H1 (cell line): ENCODE measurements around the gene FBLN2. TPM values are rescaled to one million over a fixed set of nuclear protein-coding genes. Genes with fewer than 3 reads are reported as not detected.

Source experiments
- CTCF ChIA-PET: fragments of 300-600 bp; sonication (Branson Sonifier 250); formaldehyde crosslinking; loops from one replicate; lab custom pipeline; 2021; ENCODE audit not compliant: partially characterized antibody; lab: Charles Lee
- POLR2A ChIA-PET: fragments of 300-600 bp; sonication (Branson Sonifier 250); formaldehyde crosslinking; loops from one replicate; lab custom pipeline; 2021; ENCODE audit warnings: inconsistent platforms; ENCODE audit not compliant: partially characterized antibody; lab: Charles Lee
- DNase-seq, 2 experiments: peaks; one replicate each; pipeline versions ENCODE4 v3.0.0 to v3.0.0-alpha.2; 2010 to 2022; ENCODE audit warnings: low spot score in 2 of 2, low read depth in 1 of 2, mixed read lengths in 1 of 2
- FAIRE-seq: peaks from 2 replicates; lab custom pipeline; 2011; peaks lifted over from hg19 to GRCh38; lab: Jason Lieb, UNC
- H2AFZ ChIP-seq: 2 replicates; pipeline ENCODE4 v1.8.1; 2012; ENCODE audit warnings: low read length, inconsistent platforms
- H2AK5ac ChIP-seq: 2 replicates; pipeline ENCODE4 v1.6.1; 2013; ENCODE audit warnings: low read depth, low read length
- H2BK120ac ChIP-seq: replicated peaks from 2 replicates; pipeline ENCODE3; 2013; ENCODE audit warnings: low read depth, low read length, inconsistent platforms
- H2BK12ac ChIP-seq: 2 replicates; pipeline ENCODE4 v1.6.1; 2013; ENCODE audit warnings: low read depth, low read length
- H2BK15ac ChIP-seq: 2 replicates; pipeline ENCODE4 v1.6.1; 2013; ENCODE audit warnings: low read length
- H2BK20ac ChIP-seq: 2 replicates; pipeline ENCODE4 v1.6.1; 2013; ENCODE audit warnings: low read length
- H2BK5ac ChIP-seq: 2 replicates; pipeline ENCODE4 v1.6.1; 2013; ENCODE audit warnings: low read depth, low read length
- H3K14ac ChIP-seq: 2 replicates; pipeline ENCODE4 v1.6.1; 2013; ENCODE audit warnings: inconsistent platforms; ENCODE audit not compliant: insufficient read length
- H3K18ac ChIP-seq: 2 replicates; pipeline ENCODE4 v1.6.1; 2013; ENCODE audit warnings: low read length; ENCODE audit errors: extremely low read depth
- H3K23ac ChIP-seq: 2 replicates; pipeline ENCODE4 v1.6.1; 2013; ENCODE audit warnings: inconsistent platforms; ENCODE audit not compliant: insufficient read length
- H3K23me2 ChIP-seq: 2 replicates; pipeline ENCODE4 v1.6.1; 2013; ENCODE audit warnings: low read depth, low read length
- H3K27ac ChIP-seq: 2 replicates; pipeline ENCODE4 v1.6.1; 2011; ENCODE audit warnings: low read depth, low read length, inconsistent platforms
- H3K27me3 ChIP-seq, 4 experiments: replicated peaks in 1 of 4; 1 replicate in 1 of 4; 2 replicates in 3 of 4; pipeline versions ENCODE4 v1.6.1 to v1.8.1; 2011 to 2013; ENCODE audit warnings: low read length in 3 of 4, mild to moderate bottlenecking in 3 of 4, inconsistent platforms in 2 of 4, mixed read lengths in 2 of 4, moderate library complexity in 1 of 4; ENCODE audit not compliant: control insufficient read depth in 3 of 4, insufficient read depth in 3 of 4; ENCODE audit errors: extremely low read depth in 1 of 4
- H3K36me3 ChIP-seq, 4 experiments: 2 replicates each; pipeline versions ENCODE4 v1.6.1 to v1.8.1; 2011 to 2013; ENCODE audit warnings: mild to moderate bottlenecking in 4 of 4, low read length in 3 of 4, moderate library complexity in 2 of 4, control low read depth in 1 of 4, inconsistent platforms in 1 of 4; ENCODE audit not compliant: insufficient read depth in 4 of 4, control insufficient read depth in 2 of 4
- H3K4ac ChIP-seq: replicated peaks from 2 replicates; pipeline ENCODE3; 2013; ENCODE audit warnings: low read length, low read depth, mixed read lengths, inconsistent platforms; ENCODE audit not compliant: insufficient read length
- H3K4me1 ChIP-seq, 4 experiments: replicated peaks in 1 of 4; 1 replicate in 1 of 4; 2 replicates in 3 of 4; pipeline versions ENCODE4 v1.6.1 to v1.8.1; 2011 to 2013; ENCODE audit warnings: low read length in 3 of 4, inconsistent platforms in 2 of 4, mixed read lengths in 1 of 4; ENCODE audit not compliant: insufficient read depth in 4 of 4, control insufficient read depth in 3 of 4
- H3K4me2 ChIP-seq, 2 experiments: 2 replicates each; pipeline versions ENCODE4 v1.6.1 to v1.8.1; 2011 to 2013; ENCODE audit warnings: low read depth in 2 of 2, low read length in 2 of 2, control low read depth in 1 of 2, inconsistent platforms in 1 of 2, mild to moderate bottlenecking in 1 of 2; ENCODE audit not compliant: insufficient read depth in 1 of 2
- H3K4me3 ChIP-seq, 4 experiments: fragments of 200-600, 300-600 bp in 1 of 4; sonication (generic), shearing (Covaris generic), sonication (Bioruptor Twin) in 1 of 4; 2 replicates each; pipeline versions ENCODE4 v1.5.1 to v1.8.1; 2011 to 2016; ENCODE audit warnings: low read length in 4 of 4, low read depth in 3 of 4, control low read depth in 2 of 4, inconsistent platforms in 2 of 4, mild to moderate bottlenecking in 2 of 4, mixed read lengths in 1 of 4, moderate library complexity in 1 of 4; ENCODE audit not compliant: insufficient read depth in 2 of 4; ENCODE audit errors: extremely low read depth in 1 of 4
- H3K56ac ChIP-seq: replicated peaks from 2 replicates; pipeline ENCODE3; 2013; ENCODE audit warnings: low read depth, mild to moderate bottlenecking, mixed read lengths, low read length, inconsistent platforms; ENCODE audit not compliant: insufficient read length
- H3K79me1 ChIP-seq: 2 replicates; pipeline ENCODE4 v1.6.1; 2013; ENCODE audit warnings: low read depth, low read length, control low read depth
- H3K79me2 ChIP-seq, 2 experiments: 2 replicates each; pipeline versions ENCODE4 v1.6.1 to v1.8.1; 2012 to 2013; ENCODE audit warnings: low read length in 2 of 2, mild to moderate bottlenecking in 2 of 2, inconsistent platforms in 1 of 2; ENCODE audit not compliant: insufficient read depth in 2 of 2, control insufficient read depth in 1 of 2
- H3K9ac ChIP-seq, 4 experiments: replicated peaks in 1 of 4; 1 replicate in 1 of 4; 2 replicates in 3 of 4; pipeline versions ENCODE4 v1.6.1 to v1.8.1; 2011 to 2013; ENCODE audit warnings: low read depth in 3 of 4, low read length in 3 of 4, control low read depth in 2 of 4, mild to moderate bottlenecking in 2 of 4, moderate library complexity in 2 of 4, inconsistent platforms in 1 of 4; ENCODE audit errors: extremely low read depth in 1 of 4
- H3K9me3 ChIP-seq, 2 experiments: 2 replicates each; pipeline versions ENCODE4 v1.6.1 to v1.8.1; 2012 to 2013; ENCODE audit warnings: mild to moderate bottlenecking in 2 of 2, moderate library complexity in 2 of 2, control low read depth in 1 of 2, inconsistent platforms in 1 of 2, low read depth in 1 of 2, low read length in 1 of 2, mixed read lengths in 1 of 2; ENCODE audit not compliant: insufficient read depth in 2 of 2
- H4K20me1 ChIP-seq, 2 experiments: replicated peaks in 1 of 2; 2 replicates each; pipeline versions ENCODE3 to v1.8.1; 2011 to 2013; ENCODE audit warnings: inconsistent platforms in 2 of 2, low read length in 2 of 2, mild to moderate bottlenecking in 1 of 2; ENCODE audit not compliant: insufficient read depth in 2 of 2, control insufficient read depth in 1 of 2
- H4K5ac ChIP-seq: 2 replicates; pipeline ENCODE4 v1.6.1; 2013; ENCODE audit warnings: low read length, low read depth, mixed read lengths, inconsistent platforms; ENCODE audit not compliant: insufficient read length
- H4K8ac ChIP-seq: 2 replicates; pipeline ENCODE4 v1.8.0; 2013; ENCODE audit warnings: mild to moderate bottlenecking, moderate library complexity, low read length, inconsistent platforms; ENCODE audit not compliant: insufficient read depth; ENCODE audit errors: extremely low read depth
- H4K91ac ChIP-seq: replicated peaks from 2 replicates; pipeline ENCODE3; 2013; ENCODE audit warnings: low read length, mixed read lengths, inconsistent platforms; ENCODE audit not compliant: insufficient read length
- CBX5 ChIP-seq: fragments of 300-800, 300-1000 bp; sonication (generic); IDR thresholded peaks from 2 replicates; pipeline ENCODE4 v1.7.1; 2016; ENCODE audit warnings: antibody characterized with exemption, low read length, low read depth
- CHD1 ChIP-seq: IDR thresholded peaks from 2 replicates; pipeline ENCODE4 v1.6.1; 2012; ENCODE audit warnings: low read depth, low read length, improper control_type of control experiment
- CHD2 ChIP-seq: IDR thresholded peaks from 2 replicates; pipeline ENCODE4 v1.6.1; 2012; ENCODE audit warnings: low read length, improper control_type of control experiment
- EZH2 ChIP-seq: fragments of 200-600 bp; sonication (generic); IDR thresholded peaks from 2 replicates; pipeline ENCODE4 v1.7.1; 2012; ENCODE audit warnings: low read depth, mild to moderate bottlenecking, moderate library complexity, low read length, inconsistent platforms; ENCODE audit not compliant: severe bottlenecking
- GTF2F1 ChIP-seq: IDR thresholded peaks from 2 replicates; pipeline ENCODE4 v1.6.1; 2012; ENCODE audit warnings: low read depth, low read length, improper control_type of control experiment, borderline replicate concordance
- KDM4A ChIP-seq: IDR thresholded peaks from one replicate; pipeline ENCODE4 v1.7.1; 2012; ENCODE audit warnings: low read depth, mild to moderate bottlenecking, moderate library complexity, low read length, inconsistent platforms; ENCODE audit not compliant: severe bottlenecking
- RAD21 ChIP-seq, 2 experiments: IDR thresholded peaks in 1 of 2; conservative IDR thresholded peaks in 1 of 2; 2 replicates each; pipeline ENCODE4 v1.6.1; 2011; ENCODE audit warnings: low read depth in 2 of 2, low read length in 2 of 2, improper control_type of control experiment in 1 of 2, inconsistent platforms in 1 of 2, mild to moderate bottlenecking in 1 of 2, moderate library complexity in 1 of 2
- RBBP5 ChIP-seq: IDR thresholded peaks from 2 replicates; pipeline ENCODE4 v1.7.1; 2012; ENCODE audit warnings: low read depth, mild to moderate bottlenecking, inconsistent platforms, low read length, moderate library complexity, borderline replicate concordance
- SIRT6 ChIP-seq: IDR thresholded peaks from one replicate; pipeline ENCODE4 v1.7.1; 2012; ENCODE audit warnings: low read length, inconsistent platforms
- SIX5 ChIP-seq: IDR thresholded peaks from 2 replicates; pipeline ENCODE4 v1.6.1; 2011; ENCODE audit warnings: mild to moderate bottlenecking, low read depth, low read length
- SP4 ChIP-seq: IDR thresholded peaks from 2 replicates; pipeline ENCODE4 v1.6.1; 2012; ENCODE audit warnings: low read length, inconsistent platforms
- SRF ChIP-seq: IDR thresholded peaks from 2 replicates; pipeline ENCODE4 v1.6.1; 2011; ENCODE audit warnings: mild to moderate bottlenecking, low read depth, low read length, moderate library complexity
- SUZ12 ChIP-seq: fragments of 200-600 bp; sonication (generic); IDR thresholded peaks from 2 replicates; pipeline ENCODE4 v1.6.1; 2012; ENCODE audit warnings: mild to moderate bottlenecking, inconsistent platforms, low read length, moderate library complexity, mixed read lengths
- TBP ChIP-seq: IDR thresholded peaks from 2 replicates; pipeline ENCODE4 v1.6.1; 2011; ENCODE audit warnings: low read depth, low read length, improper control_type of control experiment
- TCF12 ChIP-seq: IDR thresholded peaks from 2 replicates; pipeline ENCODE4 v1.6.1; 2011; ENCODE audit warnings: low read depth, mild to moderate bottlenecking, low read length
- WGBS, 2 experiments: shearing (Covaris generic) in 1 of 2; methylation state at CpG; one replicate each; pipeline versions ENCODE4 v1.1.6 to v1.1.7; 2013 to 2015; ENCODE audit warnings: low lambda C conversion rate in 2 of 2, mixed read lengths in 2 of 2, inconsistent platforms in 1 of 2, low coverage in 1 of 2, missing lambda C conversion rate in 1 of 2; ENCODE audit not compliant: insufficient replicate concordance in 2 of 2, insufficient coverage in 1 of 2, insufficient read length in 1 of 2; ENCODE audit errors: extremely low coverage in 1 of 2, missing lambda C conversion rate in 1 of 2; 5-methylcytosine and 5-hydroxymethylcytosine counted together
- polyA plus RNA-seq, 7 experiments: library from polyadenylated mRNA; depleted of rRNA in 3 of 7; stranded (reverse) in 5 of 7; unstranded in 2 of 7; fragments of >200 nt in 5 of 7; fragments of 200-250 nt in 2 of 7; gene quantifications; 1 replicate in 5 of 7; 2 replicates in 1 of 7; 4 replicates in 1 of 7; pipeline versions ENCODE4 v1.2.1 to v1.2.3, GENCODE V29; 2011 to 2013; ENCODE audit warnings: missing spikeins in 2 of 7, mixed read lengths in 2 of 7
- total RNA-seq: library from RNA; stranded (reverse); fragmentation: NEBNext Ultra II Directional; extraction: Animal tissue kit (Norgen Biotek cat#: 25700); gene quantifications from 2 replicates; pipeline ENCODE4 v1.2.1, GENCODE V29; 2021

FBLN2 gene
- total and polyA plus RNA-seq, 2 of the 8 experiments (the other 6 are each of a cell fraction or from before 2014, with no cell fraction given), result 17.4 to 24.2 TPM

DNA sequence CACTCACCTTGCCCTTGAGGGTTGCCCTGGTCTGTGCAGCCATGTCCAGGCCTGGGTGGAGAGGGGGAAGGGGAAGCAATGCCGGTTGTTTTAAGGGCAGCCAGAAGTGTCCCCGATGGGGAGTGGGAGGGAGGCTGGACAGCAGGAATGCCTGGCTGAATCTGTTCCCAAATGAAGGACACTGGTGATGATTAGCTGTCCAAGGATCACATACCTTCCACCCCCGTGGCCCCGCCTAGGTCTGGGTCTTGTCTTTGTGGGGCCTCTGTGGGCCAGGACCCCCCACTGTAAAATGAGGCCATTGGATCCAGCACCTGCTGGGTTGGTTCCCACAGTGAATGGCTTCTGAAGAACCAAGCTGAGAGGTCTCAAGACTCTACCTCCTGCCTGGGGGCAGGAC, 71.4 kb downstream of the FBLN2 start:
- Histone ChIP-seq H3K79me2 (no peaks in the 10 kb centered on the region), H3K56ac (no peak overlapping the region), H2BK20ac (no peak overlapping the region), H3K4me1 (peaks cover 0 to 7% (median 3%) of the 10 kb centered on the region in 4 experiments; a peak in 3 of 7 replicates), H4K8ac (no peak overlapping the region; the same call in 1 of the 2 replicates), H3K23ac (no peak overlapping the region), H3K4ac (no peak overlapping the region), H4K20me1 (peaks cover 0 to 5% of the 10 kb centered on the region in 2 experiments), H3K36me3 (no peaks in the 10 kb centered on the region), H4K5ac (no peak overlapping the region), H3K4me3 (no peak overlapping the region), H2BK5ac (no peak overlapping the region), H3K9ac (no peak overlapping the region), H2BK12ac (no peak overlapping the region), H2BK15ac (no peak overlapping the region), H2AK5ac (no peak overlapping the region), H2AFZ (no peak overlapping the region), H3K18ac (no peak overlapping the region), H3K79me1 (no peaks in the 10 kb centered on the region), H3K27me3 (no peaks in the 10 kb centered on the region), H3K4me2 (no peak overlapping the region), H3K14ac (no peak overlapping the region), H3K23me2 (peaks cover 9% of the 10 kb centered on the region; the same call in 1 of the 2 replicates), H4K91ac (no peak overlapping the region), H3K27ac (no peak overlapping the region; the same call in 1 of the 2 replicates), H2BK120ac (no peak overlapping the region), H3K9me3 (no peaks in the 10 kb centered on the region)
- POLR2A ChIA-PET, result no interaction called here
- DNase-seq (no peak), FAIRE-seq (no peak)
- CTCF ChIA-PET, result interaction anchor here (0.6 to 4.2 kb wide), 5 partner anchors 13 to 125 kb away, joined by 3 to 28 read pairs (median 5); no protein-coding TSS in a partner anchor
- WGBS, 2 experiments, result 80% methylated on average over 3 of the region's 4 CpGs; no CpG with 5 or more reads in 1 of the 2 experiments
- no peak for TF ChIP-seq CHD2
- TF ChIP-seq RBBP5, result no peak
- no peak for TF ChIP-seq RAD21 (IDR thresholded peaks at IDR 0.05 in 1 of 2, conservative IDR thresholded peaks at IDR 0.05 in 1 of 2; ENCODE audit: low read depth in 2 of 2, low read length in 2 of 2)
- no peak for TF ChIP-seq SRF
- TF ChIP-seq TCF12, result no peak
- no peak for TF ChIP-seq TBP
- TF ChIP-seq SUZ12, result no peak
- no peak for TF ChIP-seq EZH2
- TF ChIP-seq SIX5, result no peak
- TF ChIP-seq KDM4A, result no peak
- TF ChIP-seq CBX5, result no peak
- TF ChIP-seq CHD1, result no peak
- TF ChIP-seq SIRT6, result no peak
- TF ChIP-seq GTF2F1, result no peak
- TF ChIP-seq SP4, result no peak
